GM12864 (cell line): Measurements from ENCODE around the gene NAPEPLD.
"Not testable (repeated sequence)": the region's sequence is repeated elsewhere in the genome, so short reads cannot be mapped to it uniquely, and the experiment has no call there.

Experiments used
- DNase-seq: peaks from one replicate; pipeline ENCODE4 v3.0.0-alpha.2; 2011; ENCODE audit warnings: low read depth
- H3K4me3 ChIP-seq: 2 replicates; pipeline ENCODE4 v1.5.1; 2011; ENCODE audit warnings: mild to moderate bottlenecking, low read depth, low read length, control low read depth
- CTCF ChIP-seq: IDR thresholded peaks from 2 replicates; pipeline ENCODE4 v1.5.1; 2011; ENCODE audit warnings: low read depth, mild to moderate bottlenecking, moderate library complexity, low read length, control low read depth, inconsistent platforms; ENCODE audit errors: missing control alignments

The NAPEPLD gene

GRCh38 chr7:103093429-103093828 is 55.5 kb downstream of the NAPEPLD start:
- H3K4me3 ChIP-seq: no peak overlapping the region
- TF ChIP-seq CTCF: no peak
- no peak for DNase-seq

- H3K4me3 ChIP-seq, DNase-seq: not testable (repeated sequence)
These were observed 56.6 kb downstream of the NAPEPLD start for GRCh38 chr7:103092321-103092720.

- DNase-seq: no peak
- TF ChIP-seq CTCF: no peak
- H3K4me3 ChIP-seq: no peak overlapping the region
These were observed 65.7 kb downstream of the NAPEPLD start for GRCh38 chr7:103083210-103083609.

- TF ChIP-seq CTCF: no peak
- no peak for DNase-seq
- H3K4me3 ChIP-seq: no peak overlapping the region
These were observed 66.4 kb downstream of the NAPEPLD start for GRCh38 chr7:103082497-103082896.

GRCh38 chr7:103080923-103081322 is 68.0 kb downstream of the NAPEPLD start:
- no peak for TF ChIP-seq CTCF
- DNase-seq: no peak
- H3K4me3 ChIP-seq: no peak overlapping the region

- TF ChIP-seq CTCF: no peak
- DNase-seq: no peak
- no peak overlapping the region for H3K4me3 ChIP-seq
These were observed 69.1 kb downstream of the NAPEPLD start for GRCh38 chr7:103079836-103080235.

GRCh38 chr7:103078226-103078625 is 70.7 kb downstream of the NAPEPLD start:
- H3K4me3 ChIP-seq: not testable (repeated sequence)

GRCh38 chr7:103077318-103077717 is 71.6 kb downstream of the NAPEPLD start:
- no peak for TF ChIP-seq CTCF
- DNase-seq: no peak
- no peak overlapping the region for H3K4me3 ChIP-seq

More at GRCh38 chr7:103078226-103078625, 70.7 kb downstream of the NAPEPLD start:
- not testable (repeated sequence) for DNase-seq
